CD4-positive, alpha-beta memory T cell (primary cell): Measurements from ENCODE around the gene C19orf44. TPM values are rescaled to one million over a fixed set of nuclear protein-coding genes. Genes with fewer than 3 reads are reported as not detected.
A peak's percentile ranks its signal among the peaks of the same experiment; 100 is the strongest.
"Not testable (repeated sequence)": the region's sequence is repeated elsewhere in the genome, so short reads cannot be mapped to it uniquely, and the experiment has no call there.

Experiments used
- CTCF ChIA-PET: fragments of 350-600 bp; sonication (Branson Sonifier 250); formaldehyde crosslinking; loops from one replicate; lab custom pipeline; 2021; ENCODE audit warnings: inconsistent platforms; ENCODE audit not compliant: partially characterized antibody; lab: Charles Lee
- POLR2A ChIA-PET: fragments of 350-600 bp; sonication (Branson Sonifier 250); formaldehyde crosslinking; loops from one replicate; lab custom pipeline; 2021; ENCODE audit not compliant: partially characterized antibody; lab: Charles Lee
- DNase-seq, 5 donors: peaks; one replicate each; pipeline versions ENCODE4 v3.0.0 to v3.0.0-alpha.2; 2020 to 2022; ENCODE audit warnings: mixed read lengths in 1 of 5
- H3K27ac ChIP-seq: one replicate; pipeline ENCODE4 v1.7.0; 2013; ENCODE audit warnings: low read depth, low read length
- H3K27me3 ChIP-seq: 2 replicates; pipeline ENCODE4 v1.7.0; 2013; ENCODE audit warnings: mild to moderate bottlenecking, low read length, moderate library complexity; ENCODE audit not compliant: insufficient read depth
- H3K36me3 ChIP-seq: 2 replicates; pipeline ENCODE4 v1.7.0; 2013; ENCODE audit warnings: mild to moderate bottlenecking, low read length, moderate library complexity; ENCODE audit not compliant: insufficient read depth
- H3K4me1 ChIP-seq: 2 replicates; pipeline ENCODE4 v1.7.0; 2013; ENCODE audit warnings: mild to moderate bottlenecking, low read length, moderate library complexity; ENCODE audit not compliant: insufficient read depth
- H3K4me3 ChIP-seq, 2 donors: one replicate each; pipeline ENCODE4 v1.7.0; 2013; ENCODE audit warnings: low read length in 2 of 2, mild to moderate bottlenecking in 1 of 2
- H3K9me3 ChIP-seq, 2 donors: one replicate each; pipeline ENCODE4 v1.7.0; 2013; ENCODE audit warnings: low read length in 2 of 2, control low read depth in 1 of 2; ENCODE audit not compliant: control insufficient read depth in 1 of 2
- H3K27ac Mint-ChIP-seq, 7 donors: one replicate each; pipeline ENCODE4 v1.8.0; 2020 to 2021; ENCODE audit warnings: mixed read lengths in 7 of 7, mild to moderate bottlenecking in 6 of 7, inconsistent platforms in 3 of 7, moderate library complexity in 3 of 7
- H3K27me3 Mint-ChIP-seq, 2 donors: one replicate each; pipeline ENCODE4 v1.8.0; 2020 to 2021; ENCODE audit warnings: mixed read lengths in 2 of 2
- H3K36me3 Mint-ChIP-seq, 2 donors: one replicate each; pipeline ENCODE4 v1.8.0; 2020 to 2021; ENCODE audit warnings: mixed read lengths in 2 of 2, inconsistent platforms in 1 of 2, mild to moderate bottlenecking in 1 of 2
- H3K4me1 Mint-ChIP-seq, 4 donors: one replicate each; pipeline ENCODE4 v1.8.0; 2020 to 2021; ENCODE audit warnings: mixed read lengths in 4 of 4, mild to moderate bottlenecking in 1 of 4
- H3K4me3 Mint-ChIP-seq, 8 donors: one replicate each; pipeline ENCODE4 v1.8.0; 2020 to 2021; ENCODE audit warnings: mixed read lengths in 8 of 8, mild to moderate bottlenecking in 7 of 8, moderate library complexity in 6 of 8, inconsistent platforms in 3 of 8
- H3K9me3 Mint-ChIP-seq, 8 donors: one replicate each; pipeline ENCODE4 v1.8.0; 2020 to 2021; ENCODE audit warnings: mixed read lengths in 8 of 8, mild to moderate bottlenecking in 5 of 8, inconsistent platforms in 3 of 8, moderate library complexity in 1 of 8
- intact Hi-C: fragments of 100-400 bp; cut with micrococcal nuclease; formaldehyde crosslinking; loops from one replicate; pipeline ENCODE4 v1.15.1; 2023
- polyA plus RNA-seq, 2 donors: library from polyadenylated mRNA; unstranded; fragments of 300-500 nt; fragmentation: Illumina TruSeq; gene quantifications; one replicate each; pipeline ENCODE4 v1.2.3, GENCODE V29; 2021
- total RNA-seq, 2 experiments: library from RNA; stranded (reverse); gene quantifications; one replicate each; pipeline ENCODE4 v1.2.3, GENCODE V29; 2021

Gene C19orf44
- total and polyA plus RNA-seq, 4 experiments from 2014 or later: 0.38 to 6.7 (median 3.1) TPM

DNA sequence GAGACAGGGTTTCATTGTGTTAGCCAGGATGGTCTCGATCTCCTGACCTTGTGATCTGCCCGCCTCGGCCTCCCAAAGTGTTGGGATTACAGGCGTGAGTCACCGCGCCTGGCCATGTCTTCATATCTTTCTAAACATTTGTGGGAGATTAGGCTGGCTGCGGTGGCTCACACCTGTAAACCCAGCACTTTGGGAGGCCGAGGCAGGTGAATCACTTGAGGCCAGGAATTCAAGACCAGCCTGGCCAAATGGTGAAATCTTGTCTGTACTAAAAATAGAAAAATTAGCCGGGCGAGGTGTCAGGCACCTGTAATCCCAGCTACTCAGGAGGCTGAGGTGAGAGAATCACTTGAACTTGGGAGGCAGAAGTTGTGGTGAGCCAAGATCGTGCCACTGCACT, 10.0 kb downstream of the C19orf44 start:
- DNase-seq, intact Hi-C loops, POLR2A ChIA-PET, H3K9me3 ChIP-seq, H3K27ac ChIP-seq, H3K27me3 Mint-ChIP-seq, H3K27ac Mint-ChIP-seq, H3K36me3 Mint-ChIP-seq, H3K4me1 ChIP-seq, H3K4me3 Mint-ChIP-seq, H3K27me3 ChIP-seq, H3K4me1 Mint-ChIP-seq, CTCF ChIA-PET, H3K9me3 Mint-ChIP-seq, H3K36me3 ChIP-seq, H3K4me3 ChIP-seq: not testable (repeated sequence)

DNA sequence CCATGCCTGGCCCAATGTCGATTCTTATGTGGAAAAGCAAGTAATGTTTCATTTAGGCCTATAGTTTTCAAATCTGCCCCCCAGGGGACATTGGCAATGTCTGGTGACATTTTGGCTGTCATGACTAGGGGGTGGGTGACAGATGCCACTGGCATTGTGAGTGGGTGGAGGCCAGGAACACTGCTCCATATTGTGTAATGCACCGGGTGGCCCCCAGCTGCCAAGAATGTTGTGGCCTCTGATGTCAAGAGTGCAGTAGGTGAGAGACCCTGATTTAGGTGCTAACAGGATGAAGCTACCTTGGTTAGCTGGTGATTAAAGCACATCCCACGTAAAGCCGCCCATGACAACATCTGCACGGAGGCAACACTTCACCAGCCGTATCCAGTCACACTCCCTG, 10.8 kb downstream of the C19orf44 start:
- Histone ChIP-seq H3K27me3 (no peaks in the 10 kb centered on the region), H3K4me3 (no peak overlapping the region), H3K36me3 (no peaks in the 10 kb centered on the region), H3K9me3 (no peaks in the 10 kb centered on the region), H3K27ac (no peak overlapping the region), H3K4me1 (no peaks in the 10 kb centered on the region)
- Mint-ChIP-seq H3K27ac (peak overlapping the region in 1 of 7 donors; percentile 57), H3K4me3 (no peak overlapping the region), H3K9me3 (no peaks in the 10 kb centered on the region), H3K36me3 (peaks cover 3 to 6% of the 10 kb centered on the region in 2 donors), H3K4me1 (no peaks in the 10 kb centered on the region), H3K27me3 (no peaks in the 10 kb centered on the region)
- CTCF ChIA-PET: no interaction called here
- POLR2A ChIA-PET: no interaction called here
- no peak for DNase-seq
- intact Hi-C loops: no loop called here

DNA sequence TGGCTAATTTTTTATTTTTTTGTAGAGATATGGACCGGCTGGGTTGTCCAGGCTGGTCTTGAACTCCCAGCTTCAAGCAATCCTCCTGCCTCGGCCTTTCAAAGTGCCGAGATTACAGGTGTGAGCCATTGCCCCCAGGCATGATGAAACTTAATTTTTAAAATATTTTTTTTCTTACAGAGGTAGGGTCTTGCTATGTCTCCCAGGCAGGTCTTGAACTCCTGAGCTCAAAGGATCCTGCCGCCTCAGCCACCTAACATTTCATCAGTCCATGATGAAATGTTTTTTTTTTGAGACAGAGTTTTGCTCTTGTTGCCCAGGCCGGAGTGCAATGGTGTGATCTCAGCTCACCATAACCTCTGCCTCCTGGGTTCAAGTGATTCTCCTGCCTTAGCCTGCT, 12.4 kb downstream of the C19orf44 start:
- no peak overlapping the region for H3K27ac ChIP-seq
- H3K36me3 Mint-ChIP-seq: peaks cover 3 to 9% of the 10 kb centered on the region in 2 donors
- no peaks in the 10 kb centered on the region for H3K4me1 Mint-ChIP-seq
- no peak overlapping the region for H3K4me3 ChIP-seq
- H3K9me3 Mint-ChIP-seq: no peaks in the 10 kb centered on the region
- CTCF ChIA-PET: no interaction called here
- intact Hi-C loops: no loop called here
- no peaks in the 10 kb centered on the region for H3K27me3 Mint-ChIP-seq
- no peaks in the 10 kb centered on the region for H3K36me3 ChIP-seq
- DNase-seq: no peak
- POLR2A ChIA-PET: no interaction called here
- no peak overlapping the region for H3K4me3 Mint-ChIP-seq
- H3K27me3 ChIP-seq: no peaks in the 10 kb centered on the region
- H3K9me3 ChIP-seq: no peaks in the 10 kb centered on the region
- no peaks in the 10 kb centered on the region for H3K4me1 ChIP-seq
- no peak overlapping the region for H3K27ac Mint-ChIP-seq

DNA sequence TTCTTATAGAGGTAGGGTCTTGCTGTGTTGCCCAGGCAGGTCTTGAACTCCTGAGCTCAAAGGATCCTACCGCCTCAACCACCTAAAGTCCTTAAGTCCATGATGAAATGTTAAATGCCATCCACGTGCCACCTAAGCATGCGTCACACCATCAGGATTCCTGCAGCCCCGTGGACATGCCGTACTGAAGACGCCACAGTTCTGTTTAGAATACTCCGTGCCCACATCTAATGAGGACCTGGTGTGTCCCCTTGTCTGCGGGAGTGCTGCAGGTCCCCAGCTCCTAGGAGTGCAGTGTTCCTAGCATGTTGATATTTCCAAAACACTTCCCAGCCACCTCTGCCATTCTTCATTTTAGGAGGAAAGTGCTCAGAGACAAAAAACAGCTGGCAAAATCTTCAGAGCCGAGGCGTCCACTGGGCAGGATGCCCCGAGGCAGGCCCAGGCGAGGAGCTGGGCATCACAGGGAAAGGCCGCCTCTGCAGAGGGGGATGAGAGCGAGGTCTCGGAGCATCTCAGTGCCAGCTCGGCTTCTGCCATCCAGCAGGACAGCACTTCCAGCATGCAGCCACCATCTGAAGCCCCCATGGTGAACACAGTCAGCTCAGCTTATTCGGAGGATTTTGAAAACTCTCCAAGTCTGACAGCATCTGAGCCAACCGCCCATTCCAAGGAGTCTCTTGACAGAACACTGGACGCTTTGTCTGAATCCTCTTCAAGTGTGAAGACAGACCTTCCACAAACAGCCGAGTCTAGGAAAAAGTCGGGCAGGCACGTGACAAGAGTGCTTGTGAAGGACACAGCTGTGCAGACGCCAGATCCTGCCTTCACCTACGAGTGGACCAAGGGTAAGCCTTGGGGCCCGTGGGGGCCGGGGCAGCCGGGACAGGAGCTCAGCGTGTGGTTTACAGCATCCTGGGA, 13.2 kb downstream of the C19orf44 start:
- Histone ChIP-seq H3K9me3 (no peaks in the 10 kb centered on the region), H3K4me1 (no peaks in the 10 kb centered on the region), H3K36me3 (no peaks in the 10 kb centered on the region), H3K27me3 (no peaks in the 10 kb centered on the region), H3K27ac (no peak overlapping the region), H3K4me3 (no peak overlapping the region)
- H3K4me1 Mint-ChIP-seq: peaks cover 0 to 1% (median 0%) of the 10 kb centered on the region in 4 donors
- no peaks in the 10 kb centered on the region for H3K9me3 Mint-ChIP-seq
- CTCF ChIA-PET: no interaction called here
- no peaks in the 10 kb centered on the region for H3K27me3 Mint-ChIP-seq
- intact Hi-C loops: no loop called here
- H3K4me3 Mint-ChIP-seq: no peak overlapping the region
- H3K36me3 Mint-ChIP-seq: peaks cover 3 to 8% of the 10 kb centered on the region in 2 donors
- no peak for DNase-seq
- H3K27ac Mint-ChIP-seq: no peak overlapping the region
- POLR2A ChIA-PET: no interaction called here

DNA sequence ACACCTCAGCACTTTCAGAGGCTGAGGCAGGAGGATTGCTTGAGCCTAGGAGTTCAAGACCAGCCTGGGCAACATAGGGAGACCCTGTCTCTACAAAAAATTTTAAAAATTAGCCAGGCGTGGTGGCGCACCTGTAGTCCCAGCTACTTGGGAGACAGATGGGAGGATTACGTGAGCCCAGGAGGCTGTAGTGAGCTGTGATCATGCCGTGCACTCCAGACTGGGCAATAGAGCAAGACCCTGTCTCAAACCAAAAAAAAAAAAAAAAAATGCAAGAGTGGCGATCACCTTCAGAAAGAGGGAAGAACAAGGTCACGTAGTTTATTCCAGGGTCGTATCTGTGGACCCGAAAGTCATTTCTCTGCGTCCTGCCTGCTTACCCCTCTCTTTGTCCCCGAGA, 16.4 kb downstream of the C19orf44 start:
- CTCF ChIA-PET, DNase-seq, H3K9me3 Mint-ChIP-seq, intact Hi-C loops, H3K9me3 ChIP-seq, H3K27me3 Mint-ChIP-seq, H3K36me3 ChIP-seq, H3K27me3 ChIP-seq, H3K27ac ChIP-seq, H3K27ac Mint-ChIP-seq, POLR2A ChIA-PET, H3K4me3 ChIP-seq, H3K4me1 ChIP-seq, H3K4me1 Mint-ChIP-seq, H3K4me3 Mint-ChIP-seq: not testable (repeated sequence)
- peaks cover 3 to 13% of the 10 kb centered on the region in 2 donors for H3K36me3 Mint-ChIP-seq

DNA sequence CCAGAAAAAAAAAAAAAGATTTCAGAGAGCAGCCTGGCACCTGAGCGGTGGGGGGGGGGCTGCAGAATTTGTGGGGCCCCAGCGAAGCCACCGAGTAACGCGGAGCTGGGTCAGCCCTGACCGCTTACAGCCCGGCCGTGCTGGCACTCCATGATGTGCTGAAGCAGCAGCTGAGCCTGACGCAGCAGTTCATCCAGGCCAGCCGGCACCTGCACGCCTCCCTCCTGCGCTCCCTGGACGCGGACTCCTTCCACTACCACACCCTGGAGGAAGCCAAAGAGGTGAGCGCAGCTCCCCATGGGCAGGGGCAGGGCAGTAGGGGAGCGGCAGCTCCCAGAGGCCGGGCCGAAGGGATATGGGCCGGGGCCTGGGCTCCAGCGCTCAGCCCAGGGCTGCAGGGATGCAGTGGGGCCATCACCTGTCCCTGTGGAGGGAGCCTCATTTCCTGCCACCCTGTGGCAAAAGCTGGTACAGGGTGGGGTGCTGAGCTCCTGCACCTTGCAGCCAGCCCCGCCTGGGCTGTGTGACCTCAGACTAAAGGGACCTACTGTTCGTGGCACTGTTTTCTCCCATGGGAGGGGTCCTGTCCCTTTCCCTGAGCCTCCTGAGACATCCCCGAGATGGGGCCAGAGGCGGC, 18.3 kb downstream of the C19orf44 start:
- ChIA-PET CTCF (interaction anchor here (1.3 kb wide), 1 partner anchor 9 kb away, joined by 3 read pairs; no protein-coding TSS in a partner anchor), POLR2A (interaction anchor here (0.6 kb wide), 1 partner anchor 9 kb away, joined by 4 read pairs; no protein-coding TSS in a partner anchor)
- H3K27ac Mint-ChIP-seq: no peak overlapping the region

DNA sequence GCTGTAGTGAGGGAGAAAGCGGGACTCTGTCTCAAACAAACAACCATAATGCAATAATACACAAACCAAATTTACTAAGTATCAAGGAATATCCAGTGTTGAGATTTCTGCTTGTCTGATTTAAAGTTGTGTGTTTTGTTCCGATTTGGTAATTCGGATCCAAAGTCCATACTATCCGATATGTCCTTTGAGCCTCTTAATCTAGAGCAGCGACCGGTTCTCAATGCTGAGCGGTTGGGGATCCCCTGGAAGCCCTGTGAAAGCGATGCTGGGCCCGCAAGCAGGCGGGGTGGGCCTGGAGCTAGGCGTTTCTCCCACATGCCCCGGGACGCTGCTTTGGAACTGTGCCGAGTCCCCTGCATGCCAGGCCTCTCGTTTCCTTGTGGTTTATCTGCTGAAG, 20.2 kb downstream of the C19orf44 start:
- H3K36me3 Mint-ChIP-seq: peaks cover 26 to 47% of the 10 kb centered on the region in 2 donors
- ChIA-PET CTCF (no interaction called here), POLR2A (no interaction called here)
- H3K27me3 Mint-ChIP-seq: no peaks in the 10 kb centered on the region
- no peaks in the 10 kb centered on the region for H3K9me3 ChIP-seq
- peaks cover 36% of the 10 kb centered on the region for H3K36me3 ChIP-seq
- no peak overlapping the region for H3K4me3 ChIP-seq
- no peak for DNase-seq
- H3K4me1 ChIP-seq: no peaks in the 10 kb centered on the region
- no peaks in the 10 kb centered on the region for H3K9me3 Mint-ChIP-seq
- H3K4me3 Mint-ChIP-seq: no peak overlapping the region
- H3K27ac Mint-ChIP-seq: no peak overlapping the region
- peaks cover 0 to 9% (median 2%) of the 10 kb centered on the region in 4 donors for H3K4me1 Mint-ChIP-seq
- no peak overlapping the region for H3K27ac ChIP-seq
- intact Hi-C loops: no loop called here
- no peaks in the 10 kb centered on the region for H3K27me3 ChIP-seq

More for the DNA sequence above, 18.3 kb downstream of the C19orf44 start:
- Histone ChIP-seq H3K4me3 (no peak overlapping the region), H3K4me1 (no peaks in the 10 kb centered on the region), H3K9me3 (no peaks in the 10 kb centered on the region), H3K27ac (no peak overlapping the region), H3K36me3 (peaks cover 17% of the 10 kb centered on the region), H3K27me3 (no peaks in the 10 kb centered on the region)
- Mint-ChIP-seq H3K36me3 (peaks cover 13 to 29% of the 10 kb centered on the region in 2 donors), H3K4me3 (no peak overlapping the region), H3K9me3 (no peaks in the 10 kb centered on the region), H3K27me3 (no peaks in the 10 kb centered on the region), H3K4me1 (peaks cover 0 to 9% (median 2%) of the 10 kb centered on the region in 4 donors)
- DNase-seq: no peak
- intact Hi-C loops: no loop called here
